Lung (tissue), 12 donors: ENCODE data around the gene GARNL3. TPM values are rescaled to one million over a fixed set of nuclear protein-coding genes. Genes with fewer than 3 reads are reported as not detected.

Experiments used
- ATAC-seq: fragments of 200-7000 bp; cut with Tn5 transposase; one replicate; pipeline ENCODE4 v1.9.1; 2020; ENCODE audit warnings: moderate number of reproducible peaks; ENCODE audit not compliant: insufficient read depth, low FRiP score
- DNase-seq, 3 donors: peaks; one replicate each; pipeline ENCODE4 v3.0.0-alpha.2; 2013 to 2017
- H3K27ac ChIP-seq, 2 donors: one replicate each; pipeline ENCODE4 v1.5.1; 2013; ENCODE audit warnings: mild to moderate bottlenecking in 2 of 2, moderate library complexity in 2 of 2, control low read depth in 1 of 2, inconsistent platforms in 1 of 2, low read depth in 1 of 2, low read length in 1 of 2
- H3K27me3 ChIP-seq, 3 donors: one replicate each; pipeline ENCODE4 v1.5.1; 2013; ENCODE audit warnings: low read length in 2 of 3; ENCODE audit not compliant: control insufficient read depth in 3 of 3, insufficient read depth in 3 of 3
- H3K36me3 ChIP-seq, 4 donors: one replicate each; pipeline ENCODE4 v1.5.1; 2013; ENCODE audit warnings: low read length in 4 of 4, mild to moderate bottlenecking in 1 of 4, moderate library complexity in 1 of 4; ENCODE audit not compliant: control insufficient read depth in 4 of 4, insufficient read depth in 4 of 4
- H3K4me1 ChIP-seq, 5 donors: one replicate each; pipeline ENCODE4 v1.5.1; 2013; ENCODE audit warnings: low read length in 5 of 5, mild to moderate bottlenecking in 2 of 5, moderate library complexity in 1 of 5; ENCODE audit not compliant: control insufficient read depth in 5 of 5, insufficient read depth in 5 of 5
- H3K4me3 ChIP-seq: one replicate; pipeline ENCODE4 v1.5.1; 2013; ENCODE audit warnings: mild to moderate bottlenecking, control low read depth, moderate library complexity
- H3K9ac ChIP-seq, 2 donors: one replicate each; pipeline ENCODE4 v1.5.1; 2013; ENCODE audit warnings: low read length in 2 of 2, control low read depth in 1 of 2; ENCODE audit not compliant: insufficient read depth in 1 of 2
- H3K9me3 ChIP-seq, 4 donors: one replicate each; pipeline ENCODE4 v1.5.1; 2013; ENCODE audit warnings: low read length in 3 of 4, mild to moderate bottlenecking in 1 of 4, moderate library complexity in 1 of 4; ENCODE audit not compliant: control insufficient read depth in 4 of 4, insufficient read depth in 3 of 4
- WGBS, 2 donors: extraction: QIAGEN DNeasy Blood & Tissue Kit; methylation state at CpG; one replicate each; pipeline ENCODE4 v1.1.7; 2013; 5-methylcytosine and 5-hydroxymethylcytosine counted together
- polyA plus RNA-seq, 2 donors: library from polyadenylated mRNA; stranded (reverse); fragments of 200-250 nt; gene quantifications; one replicate each; pipeline ENCODE4 v1.2.1, GENCODE V29; 2013
- total RNA-seq, 2 donors: library from RNA; depleted of rRNA in 1 of 2; stranded (reverse); fragments of >200 nt in 1 of 2; gene quantifications; one replicate each; pipeline ENCODE4 v1.2.1, GENCODE V29; 2014 to 2021
- TF ChIP-seq, protein P1 (sequence below): IDR thresholded peaks from 2 replicates; pipeline ENCODE4 v1.5.1; 2012; ENCODE audit warnings: mild to moderate bottlenecking; ENCODE audit errors: control extremely low read depth, extremely low read depth
- donor health status: control.
- donor health status: control.
- donor health status: Bipolar disorder and iron deficiency.
- donor health status: healthy.
- donor health status: DM: yes; HTN: yes; CAD: no.

Gene GARNL3
- total and polyA plus RNA-seq, 4 donors: 1.5 to 31.1 (median 4.4) TPM

DNA sequence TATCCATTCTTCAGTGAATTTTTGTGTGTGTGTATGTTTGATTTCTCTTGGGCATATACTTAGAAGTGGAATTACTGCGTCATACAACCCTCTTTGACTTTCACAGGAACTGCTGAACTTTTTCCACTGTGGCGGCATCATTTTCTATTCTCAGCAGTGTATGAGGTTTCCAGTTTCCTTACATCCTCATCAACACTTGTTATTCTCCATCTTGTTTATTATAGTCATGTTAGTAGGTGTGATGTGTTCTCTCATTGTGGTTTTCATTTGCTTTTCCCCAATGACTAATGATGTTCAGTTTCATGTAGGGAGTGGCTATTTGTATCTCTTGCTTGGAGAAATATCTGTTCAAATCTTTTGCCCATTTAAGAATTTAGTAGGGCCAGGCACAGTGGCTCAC, 162.2 kb downstream of the GARNL3 start:
- H3K27ac ChIP-seq: no peak overlapping the region
- H3K9ac ChIP-seq: no peak overlapping the region
- H3K9me3 ChIP-seq: no peaks in the 10 kb centered on the region
- WGBS, 2 donors: 86 to 94% methylated on average over 2 of the region's 2 CpGs
- DNase-seq (no peak), ATAC-seq (no peak)
- peaks cover 0 to 19% (median 10%) of the 10 kb centered on the region in 5 donors for H3K4me1 ChIP-seq
- H3K4me3 ChIP-seq: no peak overlapping the region
- peaks cover 3 to 12% (median 8%) of the 10 kb centered on the region in 4 donors for H3K36me3 ChIP-seq
- no peaks in the 10 kb centered on the region for H3K27me3 ChIP-seq
- TF ChIP-seq, protein P1, sequence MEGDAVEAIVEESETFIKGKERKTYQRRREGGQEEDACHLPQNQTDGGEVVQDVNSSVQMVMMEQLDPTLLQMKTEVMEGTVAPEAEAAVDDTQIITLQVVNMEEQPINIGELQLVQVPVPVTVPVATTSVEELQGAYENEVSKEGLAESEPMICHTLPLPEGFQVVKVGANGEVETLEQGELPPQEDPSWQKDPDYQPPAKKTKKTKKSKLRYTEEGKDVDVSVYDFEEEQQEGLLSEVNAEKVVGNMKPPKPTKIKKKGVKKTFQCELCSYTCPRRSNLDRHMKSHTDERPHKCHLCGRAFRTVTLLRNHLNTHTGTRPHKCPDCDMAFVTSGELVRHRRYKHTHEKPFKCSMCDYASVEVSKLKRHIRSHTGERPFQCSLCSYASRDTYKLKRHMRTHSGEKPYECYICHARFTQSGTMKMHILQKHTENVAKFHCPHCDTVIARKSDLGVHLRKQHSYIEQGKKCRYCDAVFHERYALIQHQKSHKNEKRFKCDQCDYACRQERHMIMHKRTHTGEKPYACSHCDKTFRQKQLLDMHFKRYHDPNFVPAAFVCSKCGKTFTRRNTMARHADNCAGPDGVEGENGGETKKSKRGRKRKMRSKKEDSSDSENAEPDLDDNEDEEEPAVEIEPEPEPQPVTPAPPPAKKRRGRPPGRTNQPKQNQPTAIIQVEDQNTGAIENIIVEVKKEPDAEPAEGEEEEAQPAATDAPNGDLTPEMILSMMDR: no peak

DNA sequence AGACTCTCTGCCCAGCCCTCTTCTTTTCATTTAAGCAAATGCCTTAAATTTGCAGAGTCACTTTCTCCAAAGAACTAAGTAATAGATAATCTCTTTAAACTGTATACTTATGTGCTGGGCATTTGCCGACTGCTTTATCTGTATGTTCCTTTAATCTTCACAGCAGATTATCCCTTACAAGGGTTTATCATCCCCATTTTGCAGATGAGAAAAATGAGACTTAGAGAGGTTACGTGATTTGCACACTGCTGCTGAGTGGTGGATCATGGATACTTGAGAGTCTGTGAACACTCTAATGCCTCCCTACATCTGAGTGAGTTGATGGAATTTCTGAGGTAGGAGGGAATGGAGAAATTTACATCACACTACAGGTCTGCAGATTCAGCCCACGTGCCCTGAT, 163.8 kb downstream of the GARNL3 start:
- H3K27ac ChIP-seq: no peak overlapping the region
- no peak overlapping the region for H3K9ac ChIP-seq
- no peaks in the 10 kb centered on the region for H3K27me3 ChIP-seq
- peaks cover 0 to 7% (median 3%) of the 10 kb centered on the region in 5 donors for H3K4me1 ChIP-seq
- 93 to 96% methylated on average over 3 of the region's 3 CpGs for WGBS, 2 donors
- ATAC-seq (no peak), DNase-seq (no peak)
- H3K4me3 ChIP-seq: no peak overlapping the region
- peaks cover 6 to 16% (median 11%) of the 10 kb centered on the region in 4 donors for H3K36me3 ChIP-seq
- H3K9me3 ChIP-seq: no peaks in the 10 kb centered on the region
- TF ChIP-seq, protein P1: no peak

DNA sequence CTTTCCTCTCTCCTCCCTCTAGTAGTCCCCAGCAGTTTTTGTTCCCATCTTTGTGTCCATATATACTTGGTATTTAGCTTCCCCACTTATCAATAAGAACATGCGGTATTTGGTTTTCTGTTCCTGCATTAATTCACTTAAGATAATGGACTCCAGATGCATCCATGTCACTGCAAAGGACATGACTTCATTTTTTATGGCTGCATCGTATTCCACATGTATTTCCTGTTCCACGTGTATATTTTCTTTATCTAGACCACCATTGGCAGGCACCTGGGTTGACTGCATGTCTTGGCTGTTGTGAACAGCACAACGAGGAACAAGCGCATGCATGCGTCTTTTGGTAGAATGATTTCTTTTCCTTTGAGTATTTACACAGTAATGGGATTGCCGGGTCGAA, 165.8 kb downstream of the GARNL3 start:
- ATAC-seq: no peak
- Histone ChIP-seq H3K36me3 (peaks cover 17 to 31% (median 21%) of the 10 kb centered on the region in 4 donors), H3K27ac (no peak overlapping the region), H3K9me3 (no peaks in the 10 kb centered on the region), H3K4me1 (peaks cover 0 to 4% (median under 1%) of the 10 kb centered on the region in 5 donors), H3K27me3 (no peaks in the 10 kb centered on the region), H3K4me3 (no peak overlapping the region), H3K9ac (no peak overlapping the region)
- 94 to 97% methylated on average over 8 of the region's 8 CpGs for WGBS, 2 donors
- TF ChIP-seq, protein P1: no peak
- DNase-seq: no peak
